Trophoblast cell (in vitro differentiated cells and primary cell): ENCODE data around the gene CHRNA10.

ENCODE experiments used
- DNase-seq, 2 donors: peaks; one replicate each; pipeline ENCODE4 v3.0.0-alpha.2; 2016
- H2AFZ ChIP-seq: 2 replicates; pipeline ENCODE4 v1.6.1; 2013; ENCODE audit warnings: low read length, moderate library complexity, mild to moderate bottlenecking; ENCODE audit not compliant: insufficient read depth, poor library complexity
- H2AK5ac ChIP-seq: 2 replicates; pipeline ENCODE4 v1.6.1; 2013; ENCODE audit warnings: mild to moderate bottlenecking, low read length
- H2BK120ac ChIP-seq: 2 replicates; pipeline ENCODE4 v1.6.1; 2013; ENCODE audit warnings: low read length, mild to moderate bottlenecking, moderate library complexity; ENCODE audit not compliant: insufficient read depth, poor library complexity
- H2BK12ac ChIP-seq: 2 replicates; pipeline ENCODE4 v1.6.1; 2013; ENCODE audit warnings: mild to moderate bottlenecking, low read length, moderate library complexity
- H2BK5ac ChIP-seq: 2 replicates; pipeline ENCODE4 v1.6.1; 2013; ENCODE audit warnings: low read length, low read depth, moderate library complexity, mild to moderate bottlenecking; ENCODE audit not compliant: poor library complexity
- H3K14ac ChIP-seq: 2 replicates; pipeline ENCODE4 v1.6.1; 2013; ENCODE audit warnings: mild to moderate bottlenecking, low read length
- H3K18ac ChIP-seq: 2 replicates; pipeline ENCODE4 v1.6.1; 2013; ENCODE audit warnings: mild to moderate bottlenecking, low read length
- H3K23ac ChIP-seq: 2 replicates; pipeline ENCODE4 v1.6.1; 2013; ENCODE audit warnings: low read length
- H3K27ac ChIP-seq: 2 replicates; pipeline ENCODE4 v1.5.1; 2013; ENCODE audit warnings: low read depth, mild to moderate bottlenecking, inconsistent platforms, low read length, moderate library complexity
- H3K27me3 ChIP-seq: 2 replicates; pipeline ENCODE4 v1.6.1; 2013; ENCODE audit warnings: inconsistent platforms, mild to moderate bottlenecking, low read length, moderate library complexity; ENCODE audit not compliant: insufficient read depth
- H3K36me3 ChIP-seq, 2 experiments: 1 replicate in 1 of 2; 2 replicates in 1 of 2; pipeline ENCODE4 v1.6.1; 2013; ENCODE audit warnings: low read length in 2 of 2, mild to moderate bottlenecking in 2 of 2, moderate library complexity in 1 of 2; ENCODE audit not compliant: insufficient read depth in 2 of 2, control insufficient read depth in 1 of 2
- H3K4ac ChIP-seq: 2 replicates; pipeline ENCODE4 v1.6.1; 2013; ENCODE audit warnings: low read depth, mild to moderate bottlenecking, low read length, moderate library complexity
- H3K4me1 ChIP-seq, 2 experiments: 1 replicate in 1 of 2; 2 replicates in 1 of 2; pipeline ENCODE4 v1.6.1; 2013; ENCODE audit warnings: low read length in 2 of 2, mild to moderate bottlenecking in 2 of 2, moderate library complexity in 1 of 2; ENCODE audit not compliant: insufficient read depth in 2 of 2, control insufficient read depth in 1 of 2
- H3K4me2 ChIP-seq: 2 replicates; pipeline ENCODE4 v1.6.1; 2013; ENCODE audit warnings: inconsistent platforms, mild to moderate bottlenecking, low read length, moderate library complexity
- H3K4me3 ChIP-seq: 2 replicates; pipeline ENCODE4 v1.5.1; 2013; ENCODE audit warnings: mild to moderate bottlenecking, low read depth, low read length, inconsistent platforms
- H3K79me1 ChIP-seq: one replicate; pipeline ENCODE4 v1.6.1; 2013; ENCODE audit warnings: low read length
- H3K79me2 ChIP-seq: 2 replicates; pipeline ENCODE4 v1.6.1; 2013; ENCODE audit warnings: low read length, mild to moderate bottlenecking; ENCODE audit not compliant: control insufficient read depth, insufficient read depth, poor library complexity
- H3K9ac ChIP-seq: 2 replicates; pipeline ENCODE4 v1.6.1; 2013; ENCODE audit warnings: mild to moderate bottlenecking, low read length
- H3K9me3 ChIP-seq: 2 replicates; pipeline ENCODE4 v1.6.1; 2013; ENCODE audit warnings: low read depth, mild to moderate bottlenecking, control low read depth, inconsistent platforms, low read length; ENCODE audit not compliant: insufficient read depth
- H4K12ac ChIP-seq: 2 replicates; pipeline ENCODE4 v1.6.1; 2013; ENCODE audit warnings: low read depth, mild to moderate bottlenecking, low read length, moderate library complexity
- H4K8ac ChIP-seq: 2 replicates; pipeline ENCODE4 v1.6.1; 2013; ENCODE audit warnings: low read depth, mild to moderate bottlenecking, low read length, moderate library complexity
- H4K91ac ChIP-seq: one replicate; pipeline ENCODE4 v1.6.1; 2013; ENCODE audit warnings: low read depth, mild to moderate bottlenecking, low read length, moderate library complexity
- WGBS: extraction: QIAGEN DNeasy Blood & Tissue Kit; methylation state at CpG from one replicate; pipeline ENCODE4 v1.1.7; 2013; ENCODE audit warnings: missing lambda C conversion rate; ENCODE audit not compliant: insufficient read length, insufficient coverage; ENCODE audit errors: extremely low coverage; 5-methylcytosine and 5-hydroxymethylcytosine counted together

Gene CHRNA10

DNA sequence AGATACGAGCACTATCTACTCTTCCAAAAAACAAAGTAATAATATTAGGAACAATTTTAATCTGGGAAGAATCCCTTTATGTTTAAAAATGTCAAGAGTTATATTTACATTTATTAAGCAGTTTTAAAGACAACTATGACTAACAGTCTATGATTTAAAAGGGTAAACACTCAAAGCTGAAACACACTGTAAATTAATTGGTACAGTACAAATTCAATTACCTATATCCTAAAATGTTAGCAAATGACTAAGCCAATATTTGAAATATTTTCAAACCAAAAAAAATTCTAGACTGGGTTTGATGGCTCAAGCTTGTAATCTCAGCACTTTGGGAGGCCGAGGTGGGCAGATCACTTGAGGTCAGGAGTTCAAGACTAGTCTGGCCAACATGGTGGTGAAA lies 36.0 kb upstream of the CHRNA10 start:
- no CpG with 5 or more reads among the region's 2 CpGs for WGBS
- H2BK120ac ChIP-seq, result no peak overlapping the region

DNA sequence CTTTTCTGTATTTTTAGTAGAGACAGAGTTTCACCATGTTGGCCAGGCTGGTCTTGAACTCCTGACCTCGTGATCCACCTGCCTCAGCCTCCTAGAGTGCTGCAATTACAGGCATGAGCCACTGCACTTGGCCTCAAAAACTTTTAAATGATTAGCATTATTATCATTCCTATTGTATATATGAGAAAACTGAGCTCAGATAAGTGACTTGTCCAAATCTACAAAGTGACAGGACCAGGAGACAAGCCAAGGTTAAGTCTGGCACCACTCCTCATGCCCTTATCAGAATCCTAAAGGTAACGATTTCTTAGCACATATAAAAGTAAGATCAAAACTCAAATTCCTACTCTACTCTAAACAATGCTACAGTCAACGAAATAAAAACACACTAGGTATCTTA lies 32.2 kb upstream of the CHRNA10 start:
- Histone ChIP-seq H3K14ac (no peak overlapping the region), H3K9me3 (no peaks in the 10 kb centered on the region), H2BK12ac (no peak overlapping the region), H3K18ac (no peak overlapping the region), H3K4me2 (no peak overlapping the region), H4K91ac (no peak overlapping the region), H2AK5ac (no peak overlapping the region), H3K79me1 (no peaks in the 10 kb centered on the region), H4K8ac (no peak overlapping the region), H3K27ac (no peak overlapping the region), H3K9ac (no peak overlapping the region), H3K4me3 (no peak overlapping the region), H3K27me3 (no peaks in the 10 kb centered on the region), H2BK5ac (no peak overlapping the region), H3K79me2 (no peaks in the 10 kb centered on the region), H3K4ac (no peak overlapping the region), H2BK120ac (no peak overlapping the region), H3K36me3 (peaks cover 35 to 44% of the 10 kb centered on the region in 2 experiments), H3K4me1 (no peaks in the 10 kb centered on the region), H2AFZ (no peak overlapping the region), H3K23ac (no peak overlapping the region), H4K12ac (no peak overlapping the region)
- WGBS, result no CpG with 5 or more reads among the region's 3 CpGs
- no peak for DNase-seq

More for the DNA sequence above, 36.0 kb upstream of the CHRNA10 start:
- no peak overlapping the region for H4K12ac ChIP-seq
- H3K9me3 ChIP-seq, result no peaks in the 10 kb centered on the region
- DNase-seq, result peak in 1 of 2 donors; percentile 14
- no peaks in the 10 kb centered on the region for H3K27me3 ChIP-seq
- no peak overlapping the region for H2AFZ ChIP-seq
- H2BK12ac ChIP-seq, result no peak overlapping the region
- no peak overlapping the region for H3K9ac ChIP-seq
- peaks cover 24 to 35% of the 10 kb centered on the region in 2 experiments for H3K36me3 ChIP-seq
- no peak overlapping the region for H2BK5ac ChIP-seq
- no peak overlapping the region for H3K4ac ChIP-seq
- no peak overlapping the region for H3K14ac ChIP-seq
- no peak overlapping the region for H3K27ac ChIP-seq
- H2AK5ac ChIP-seq, result no peak overlapping the region
- no peak overlapping the region for H3K4me2 ChIP-seq
- no peak overlapping the region for H3K18ac ChIP-seq
- no peak overlapping the region for H4K8ac ChIP-seq
- H3K4me3 ChIP-seq, result no peak overlapping the region
- H4K91ac ChIP-seq, result no peak overlapping the region
- no peak overlapping the region for H3K23ac ChIP-seq
- no peaks in the 10 kb centered on the region for H3K79me2 ChIP-seq
- no peaks in the 10 kb centered on the region for H3K79me1 ChIP-seq
- H3K4me1 ChIP-seq, result no peaks in the 10 kb centered on the region

DNA sequence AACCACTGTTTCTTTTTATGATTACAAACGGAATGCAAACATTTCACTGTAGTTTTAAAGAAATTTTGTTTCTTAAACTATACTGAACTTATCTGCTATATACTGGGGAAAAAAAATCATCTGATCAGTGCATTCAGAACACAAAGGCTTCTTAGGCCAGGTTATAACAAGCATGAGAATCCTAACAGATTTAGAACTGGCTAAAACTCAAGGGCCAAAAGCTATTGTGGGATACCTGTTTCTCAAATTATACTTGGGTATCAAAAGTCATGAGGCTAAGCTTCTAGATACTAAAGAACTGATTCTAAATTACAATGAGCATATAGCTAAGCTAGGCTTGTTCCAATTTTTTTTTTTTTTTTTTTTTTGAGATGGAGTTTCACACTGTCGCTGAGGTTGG lies 29.7 kb upstream of the CHRNA10 start:
- H3K14ac ChIP-seq, result no peak overlapping the region
- H3K27ac ChIP-seq, result no peak overlapping the region
- no peak overlapping the region for H2BK120ac ChIP-seq
- H2AK5ac ChIP-seq, result no peak overlapping the region
- H4K8ac ChIP-seq, result no peak overlapping the region
- WGBS, result no CpG with 5 or more reads among the region's 2 CpGs
- H4K91ac ChIP-seq, result no peak overlapping the region
- H3K27me3 ChIP-seq, result no peaks in the 10 kb centered on the region
- no peak overlapping the region for H2BK12ac ChIP-seq
- no peak overlapping the region for H3K23ac ChIP-seq
- H3K4me3 ChIP-seq, result no peak overlapping the region
- no peaks in the 10 kb centered on the region for H3K9me3 ChIP-seq
- no peak overlapping the region for H3K18ac ChIP-seq
- no peaks in the 10 kb centered on the region for H3K4me1 ChIP-seq
- H3K79me2 ChIP-seq, result no peaks in the 10 kb centered on the region
- DNase-seq, result no peak
- no peak overlapping the region for H2AFZ ChIP-seq
- H3K9ac ChIP-seq, result no peak overlapping the region
- H3K4ac ChIP-seq, result no peak overlapping the region
- H3K36me3 ChIP-seq, result peaks cover 41 to 55% of the 10 kb centered on the region in 2 experiments
- H3K4me2 ChIP-seq, result no peak overlapping the region
- no peak overlapping the region for H4K12ac ChIP-seq
- no peak overlapping the region for H2BK5ac ChIP-seq
- H3K79me1 ChIP-seq, result no peaks in the 10 kb centered on the region

DNA sequence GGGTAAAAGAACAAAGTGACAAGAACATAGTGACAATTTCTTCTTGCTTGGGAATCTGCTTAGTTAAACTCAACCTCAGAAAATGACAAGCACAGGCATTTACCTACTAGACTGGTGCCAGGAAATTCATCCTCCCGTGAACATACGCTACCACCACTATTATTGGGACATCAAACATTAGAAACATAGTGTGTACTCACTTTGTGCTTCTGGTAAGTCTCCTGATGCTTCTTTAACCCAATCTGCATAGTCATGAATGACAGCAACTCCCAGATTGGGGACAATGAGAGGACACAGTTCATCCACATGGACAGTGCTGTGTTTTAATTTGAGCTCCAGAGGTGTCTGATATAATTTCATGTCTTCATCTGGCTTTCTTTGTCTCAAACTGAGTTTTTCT lies 29.2 kb upstream of the CHRNA10 start:
- no peak overlapping the region for H2BK5ac ChIP-seq
- no peak overlapping the region for H4K12ac ChIP-seq
- H3K18ac ChIP-seq, result no peak overlapping the region
- no peak overlapping the region for H3K9ac ChIP-seq
- no peaks in the 10 kb centered on the region for H3K9me3 ChIP-seq
- H3K4me3 ChIP-seq, result no peak overlapping the region
- no peak overlapping the region for H2AK5ac ChIP-seq
- H2BK12ac ChIP-seq, result no peak overlapping the region
- no peak overlapping the region for H3K4me2 ChIP-seq
- no peak overlapping the region for H3K14ac ChIP-seq
- H2AFZ ChIP-seq, result no peak overlapping the region
- H3K27me3 ChIP-seq, result no peaks in the 10 kb centered on the region
- no peaks in the 10 kb centered on the region for H3K79me1 ChIP-seq
- no peak for DNase-seq
- no peak overlapping the region for H3K23ac ChIP-seq
- no peak overlapping the region for H2BK120ac ChIP-seq
- H3K79me2 ChIP-seq, result no peaks in the 10 kb centered on the region
- no peak overlapping the region for H4K8ac ChIP-seq
- peaks cover 41 to 57% of the 10 kb centered on the region in 2 experiments for H3K36me3 ChIP-seq
- WGBS, result no CpG with 5 or more reads among the region's 2 CpGs
- H3K4ac ChIP-seq, result no peak overlapping the region
- no peak overlapping the region for H4K91ac ChIP-seq
- H3K4me1 ChIP-seq, result no peaks in the 10 kb centered on the region
- no peak overlapping the region for H3K27ac ChIP-seq
